Bronchial smooth muscle cell (primary cell): Measurements from ENCODE around the gene NINJ2. TPM values are rescaled to one million over a fixed set of nuclear protein-coding genes. Genes with fewer than 3 reads are reported as not detected.

Experiments used
- total RNA-seq: library from RNA; depleted of rRNA; stranded (reverse); fragments of >200 nt; gene quantifications from 2 replicates; pipeline ENCODE4 v1.2.1, GENCODE V29; 2014

NINJ2 gene
- total RNA-seq = 2.7 and 3.0 TPM in 2 replicates

GRCh38 chr12:663293-663871, at the start of gene NINJ2:
Gene NINJ2 (minus strand): TSS chr12:663445. CDS start chr12:663360, 85 bp downstream.

Other genes with a start within 250 kb of the NINJ2 start
- under 0.01 TPM in 2 replicates for gene B4GALNT3, start 203.5 kb downstream of the NINJ2 start, total RNA-seq
- gene WNK1, start 89.1 kb upstream of the NINJ2 start, total RNA-seq = 67.5 and 69.8 TPM in 2 replicates